Osteoblast (primary cell): ENCODE measurements around the gene CAMK1G. TPM values are rescaled to one million over a fixed set of nuclear protein-coding genes. Genes with fewer than 3 reads are reported as not detected.

Experiments used
- DNase-seq: peaks from one replicate; pipeline ENCODE4 v3.0.0; 2011; ENCODE audit warnings: low spot score, mixed read lengths; ENCODE audit not compliant: insufficient read length; ENCODE audit errors: missing footprints
- H2AFZ ChIP-seq: 2 replicates; pipeline ENCODE4 v1.6.0; 2011; ENCODE audit warnings: mild to moderate bottlenecking, low read length
- H3K27ac ChIP-seq: 2 replicates; pipeline ENCODE4 v1.5.1; 2011; ENCODE audit warnings: mild to moderate bottlenecking, low read depth, low read length, moderate library complexity
- H3K27me3 ChIP-seq: 2 replicates; pipeline ENCODE4 v1.6.0; 2012; ENCODE audit warnings: mild to moderate bottlenecking, control low read depth, inconsistent platforms, low read length, moderate library complexity; ENCODE audit not compliant: insufficient read depth
- H3K36me3 ChIP-seq: 2 replicates; pipeline ENCODE4 v1.5.1; 2011; ENCODE audit warnings: mild to moderate bottlenecking, low read length, control low read depth, moderate library complexity; ENCODE audit not compliant: insufficient read depth
- H3K4me1 ChIP-seq: 2 replicates; pipeline ENCODE4 v1.5.1; 2011; ENCODE audit warnings: mild to moderate bottlenecking, low read length, control low read depth, moderate library complexity; ENCODE audit not compliant: insufficient read depth
- H3K4me2 ChIP-seq: 2 replicates; pipeline ENCODE4 v1.6.0; 2011; ENCODE audit warnings: mild to moderate bottlenecking, low read length; ENCODE audit not compliant: insufficient read depth
- H3K4me3 ChIP-seq: fragments of 200-600 bp; sonication (generic); 3 replicates; pipeline ENCODE4 v1.5.1; 2012; ENCODE audit warnings: mild to moderate bottlenecking, low read length, inconsistent platforms; ENCODE audit not compliant: insufficient read depth
- H3K79me2 ChIP-seq: 2 replicates; pipeline ENCODE4 v1.6.0; 2012; ENCODE audit warnings: mild to moderate bottlenecking, low read length, control low read depth, inconsistent platforms; ENCODE audit not compliant: insufficient read depth
- H3K9me3 ChIP-seq: 2 replicates; pipeline ENCODE4 v1.5.1; 2011; ENCODE audit warnings: low read depth, low read length, control low read depth
- H4K20me1 ChIP-seq: 2 replicates; pipeline ENCODE4 v1.6.0; 2012; ENCODE audit warnings: mild to moderate bottlenecking, low read length, control low read depth; ENCODE audit not compliant: insufficient read depth
- total RNA-seq: library from RNA; depleted of rRNA; stranded (reverse); fragments of >200 nt; gene quantifications from 2 replicates; pipeline ENCODE4 v1.2.3, GENCODE V29; 2012
- TF ChIP-seq, protein P1 (sequence below): IDR thresholded peaks from 2 replicates; pipeline ENCODE4 v1.5.1; 2011; ENCODE audit warnings: mild to moderate bottlenecking, low read depth, low read length, moderate library complexity; ENCODE audit errors: extremely low read depth

The CAMK1G gene
- total RNA-seq, 1 donor = 0.72 TPM

DNA sequence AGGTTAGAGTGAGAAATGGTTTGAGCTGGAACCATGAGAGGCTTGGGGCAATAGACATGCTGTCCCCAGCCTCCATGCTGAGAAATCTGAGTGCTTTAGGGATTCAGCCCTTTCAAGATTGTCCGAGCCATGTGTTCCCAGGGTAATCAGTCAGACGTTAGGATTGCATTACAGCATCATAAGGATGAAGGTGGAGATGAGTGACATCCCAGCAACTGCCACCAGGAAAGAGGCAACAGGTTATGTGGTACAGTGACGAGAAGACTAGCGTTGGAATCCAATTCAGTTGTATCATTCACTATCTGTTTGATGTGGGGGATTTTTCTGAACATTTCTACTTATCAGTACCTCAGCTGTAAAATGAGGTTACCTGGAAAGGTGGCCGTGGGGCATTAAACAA, 1.7 kb downstream of the CAMK1G start:
- H4K20me1 ChIP-seq = no peaks in the 10 kb centered on the region
- H3K4me1 ChIP-seq = peaks cover 12% of the 10 kb centered on the region
- TF ChIP-seq, protein P1, sequence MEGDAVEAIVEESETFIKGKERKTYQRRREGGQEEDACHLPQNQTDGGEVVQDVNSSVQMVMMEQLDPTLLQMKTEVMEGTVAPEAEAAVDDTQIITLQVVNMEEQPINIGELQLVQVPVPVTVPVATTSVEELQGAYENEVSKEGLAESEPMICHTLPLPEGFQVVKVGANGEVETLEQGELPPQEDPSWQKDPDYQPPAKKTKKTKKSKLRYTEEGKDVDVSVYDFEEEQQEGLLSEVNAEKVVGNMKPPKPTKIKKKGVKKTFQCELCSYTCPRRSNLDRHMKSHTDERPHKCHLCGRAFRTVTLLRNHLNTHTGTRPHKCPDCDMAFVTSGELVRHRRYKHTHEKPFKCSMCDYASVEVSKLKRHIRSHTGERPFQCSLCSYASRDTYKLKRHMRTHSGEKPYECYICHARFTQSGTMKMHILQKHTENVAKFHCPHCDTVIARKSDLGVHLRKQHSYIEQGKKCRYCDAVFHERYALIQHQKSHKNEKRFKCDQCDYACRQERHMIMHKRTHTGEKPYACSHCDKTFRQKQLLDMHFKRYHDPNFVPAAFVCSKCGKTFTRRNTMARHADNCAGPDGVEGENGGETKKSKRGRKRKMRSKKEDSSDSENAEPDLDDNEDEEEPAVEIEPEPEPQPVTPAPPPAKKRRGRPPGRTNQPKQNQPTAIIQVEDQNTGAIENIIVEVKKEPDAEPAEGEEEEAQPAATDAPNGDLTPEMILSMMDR = no peak
- H2AFZ ChIP-seq = no peak overlapping the region
- no peak overlapping the region for H3K27ac ChIP-seq
- peak overlapping the region; percentile 24 for H3K4me3 ChIP-seq
- H3K36me3 ChIP-seq = no peaks in the 10 kb centered on the region
- DNase-seq = peak; percentile 53
- H3K27me3 ChIP-seq = peaks cover 5% of the 10 kb centered on the region
- H3K79me2 ChIP-seq = no peaks in the 10 kb centered on the region
- no peaks in the 10 kb centered on the region for H3K9me3 ChIP-seq
- H3K4me2 ChIP-seq = peak overlapping the region; percentile 59

DNA sequence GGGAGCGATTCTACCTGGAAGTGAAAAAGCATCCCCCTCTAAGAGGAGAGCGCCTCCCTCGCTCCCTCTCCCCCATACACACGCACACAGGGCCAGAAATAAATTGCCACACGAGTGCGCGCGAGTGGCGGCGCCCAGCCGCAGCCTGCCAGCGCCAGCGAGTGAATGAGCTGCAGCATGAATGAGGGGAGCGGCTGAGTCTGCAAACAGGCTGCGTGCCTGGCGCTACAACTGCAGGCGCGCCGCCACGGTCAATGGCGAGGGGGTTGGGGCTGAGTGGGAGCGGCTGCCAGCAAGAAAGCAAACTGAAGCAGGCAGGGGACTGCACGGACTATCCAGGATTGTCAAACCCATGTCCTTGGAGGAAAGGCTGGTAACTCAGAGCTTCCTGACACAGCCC, 2.2 kb downstream of the CAMK1G start:
- TF ChIP-seq, protein P1 = no peak
- Histone ChIP-seq H3K9me3 (no peaks in the 10 kb centered on the region), H3K27ac (no peak overlapping the region), H3K4me2 (peak overlapping the region; percentile 59), H3K79me2 (no peaks in the 10 kb centered on the region), H3K4me1 (peaks cover 9% of the 10 kb centered on the region), H4K20me1 (no peaks in the 10 kb centered on the region), H2AFZ (no peak overlapping the region), H3K36me3 (no peaks in the 10 kb centered on the region), H3K27me3 (peaks cover 5% of the 10 kb centered on the region), H3K4me3 (peak overlapping the region; percentile 24)
- DNase-seq = peak; percentile 60

GRCh38 chr1:209586221-209586740, 2.8 kb downstream of the CAMK1G start:
- no peaks in the 10 kb centered on the region for H4K20me1 ChIP-seq
- H2AFZ ChIP-seq = no peak overlapping the region
- peak overlapping the region; percentile 59 for H3K4me2 ChIP-seq
- no peaks in the 10 kb centered on the region for H3K9me3 ChIP-seq
- peaks cover 9% of the 10 kb centered on the region for H3K4me1 ChIP-seq
- H3K79me2 ChIP-seq = no peaks in the 10 kb centered on the region
- H3K27me3 ChIP-seq = peaks cover 5% of the 10 kb centered on the region
- no peak for DNase-seq
- no peaks in the 10 kb centered on the region for H3K36me3 ChIP-seq
- no peak overlapping the region for H3K27ac ChIP-seq
- no peak overlapping the region for H3K4me3 ChIP-seq
- TF ChIP-seq, protein P1 = no peak

- peaks cover 9% of the 10 kb centered on the region for H3K4me1 ChIP-seq
- no peak overlapping the region for H3K4me2 ChIP-seq
- H3K9me3 ChIP-seq = no peaks in the 10 kb centered on the region
- H3K27me3 ChIP-seq = peaks cover 9% of the 10 kb centered on the region
- no peaks in the 10 kb centered on the region for H3K79me2 ChIP-seq
- TF ChIP-seq, protein P1 = no peak
- H3K4me3 ChIP-seq = no peak overlapping the region
- DNase-seq = peak; percentile 83
- H4K20me1 ChIP-seq = no peaks in the 10 kb centered on the region
- H3K27ac ChIP-seq = no peak overlapping the region
- no peak overlapping the region for H2AFZ ChIP-seq
- no peaks in the 10 kb centered on the region for H3K36me3 ChIP-seq
Measured at GRCh38 chr1:209587789-209588188, 4.3 kb downstream of the CAMK1G start.
